ENCODE data around the gene UPF1. TPM values are rescaled to one million over a fixed set of nuclear protein-coding genes. Genes with fewer than 3 reads are reported as not detected.

Gene UPF1
- total RNA-seq, 1 donor from 2014 or later: 71.6 TPM

- DNase-seq (ENCODE audit: low read depth): no peak
- H3K27me3 ChIP-seq (ENCODE audit: control insufficient read depth, insufficient read depth, low read length): peaks cover 23% of the 10 kb centered on the region
- H3K36me3 ChIP-seq (ENCODE audit: control insufficient read depth, insufficient read depth, low read length): peaks cover 9% of the 10 kb centered on the region
- no peak overlapping the region for H3K4me3 ChIP-seq (ENCODE audit: low read depth, low read length)
- no peak for TF ChIP-seq CTCF (IDR thresholded peaks at IDR 0.05; ENCODE audit: insufficient read depth, low read length, poor library complexity, severe bottlenecking)
Observed at GRCh38 chr19:18867751-18868150, 36.0 kb downstream of the UPF1 start.

GRCh38 chr19:18868380-18869022, 36.7 kb downstream of the UPF1 start:
- Histone ChIP-seq H3K4me3 (ENCODE audit: low read depth, low read length) (no peak overlapping the region), H3K36me3 (ENCODE audit: control insufficient read depth, insufficient read depth, low read length) (peaks cover 9% of the 10 kb centered on the region), H3K27me3 (ENCODE audit: control insufficient read depth, insufficient read depth, low read length) (peaks cover 23% of the 10 kb centered on the region)
- no peak for TF ChIP-seq CTCF (IDR thresholded peaks at IDR 0.05; ENCODE audit: insufficient read depth, low read length, poor library complexity, severe bottlenecking)
- DNase-seq (ENCODE audit: low read depth): no peak

- Histone ChIP-seq H3K36me3 (ENCODE audit: control insufficient read depth, insufficient read depth, low read length) (peaks cover 9% of the 10 kb centered on the region), H3K27me3 (ENCODE audit: control insufficient read depth, insufficient read depth, low read length) (peaks cover 23% of the 10 kb centered on the region), H3K4me3 (ENCODE audit: low read depth, low read length) (no peak overlapping the region)
- TF ChIP-seq CTCF (IDR thresholded peaks at IDR 0.05; ENCODE audit: insufficient read depth, low read length, poor library complexity, severe bottlenecking): no peak
- DNase-seq (ENCODE audit: low read depth): no peak
Observed at GRCh38 chr19:18869023-18869618, 37.4 kb downstream of the UPF1 start.

GRCh38 chr19:18869781-18870530, 38.2 kb downstream of the UPF1 start:
- Histone ChIP-seq H3K36me3 (ENCODE audit: control insufficient read depth, insufficient read depth, low read length) (peaks cover 9% of the 10 kb centered on the region), H3K4me3 (ENCODE audit: low read depth, low read length) (no peak overlapping the region), H3K27me3 (ENCODE audit: control insufficient read depth, insufficient read depth, low read length) (peaks cover 23% of the 10 kb centered on the region)
- no peak for TF ChIP-seq CTCF (IDR thresholded peaks at IDR 0.05; ENCODE audit: insufficient read depth, low read length, poor library complexity, severe bottlenecking)
- no peak for DNase-seq (ENCODE audit: low read depth)

- Histone ChIP-seq H3K27me3 (ENCODE audit: control insufficient read depth, insufficient read depth, low read length) (peaks cover 23% of the 10 kb centered on the region), H3K4me3 (ENCODE audit: low read depth, low read length) (no peak overlapping the region), H3K36me3 (ENCODE audit: control insufficient read depth, insufficient read depth, low read length) (peaks cover 7% of the 10 kb centered on the region)
- DNase-seq (ENCODE audit: low read depth): no peak
- TF ChIP-seq CTCF (IDR thresholded peaks at IDR 0.05; ENCODE audit: insufficient read depth, low read length, poor library complexity, severe bottlenecking): no peak
Observed at GRCh38 chr19:18870531-18871172, 38.9 kb downstream of the UPF1 start.
